B cell (primary cell): Measurements from ENCODE around the gene NTPCR. TPM values are rescaled to one million over a fixed set of nuclear protein-coding genes. Genes with fewer than 3 reads are reported as not detected.

ENCODE experiments used
- ATAC-seq: fragments of 200-7000 bp; cut with Tn5 transposase; one replicate; pipeline ENCODE4 v1.10.0; 2021; ENCODE audit warnings: low read depth, mild to moderate bottlenecking, moderate number of reproducible peaks, moderate library complexity
- CTCF ChIA-PET: fragments of 350-600 bp; sonication (Branson Sonifier 250); formaldehyde crosslinking; loops from one replicate; lab custom pipeline; 2021; ENCODE audit warnings: antibody characterized with exemption, inconsistent platforms; lab: Charles Lee
- POLR2A ChIA-PET: fragments of 350-600 bp; sonication (Branson Sonifier 250); formaldehyde crosslinking; loops from one replicate; lab custom pipeline; 2021; ENCODE audit warnings: antibody characterized with exemption; lab: Charles Lee
- DNase-seq: peaks from one replicate; pipeline ENCODE4 v3.0.0; 2013
- H2AFZ ChIP-seq: 2 replicates; pipeline ENCODE4 v1.6.1; 2012; ENCODE audit warnings: mild to moderate bottlenecking, low read depth, low read length; ENCODE audit not compliant: insufficient read depth, poor library complexity, severe bottlenecking
- H3K27ac ChIP-seq, 2 donors: 1 replicate in 1 of 2; 2 replicates in 1 of 2; pipeline ENCODE4 v1.5.1; 2012 to 2013; ENCODE audit warnings: low read length in 2 of 2, mild to moderate bottlenecking in 2 of 2, moderate library complexity in 1 of 2
- H3K27me3 ChIP-seq, 4 experiments: fragments of 200-600 bp in 1 of 4; sonication (generic) in 1 of 4; replicated peaks in 1 of 4; 1 replicate in 2 of 4; 2 replicates in 2 of 4; pipeline versions ENCODE4 v1.6.1 to v1.7.0; 2013 to 2016; ENCODE audit warnings: low read length in 3 of 4, mild to moderate bottlenecking in 2 of 4, mixed read lengths in 1 of 4, moderate library complexity in 1 of 4; ENCODE audit not compliant: insufficient read depth in 4 of 4, control insufficient read depth in 3 of 4; ENCODE audit errors: control extremely low read depth in 1 of 4
- H3K36me3 ChIP-seq, 2 experiments: replicated peaks in 1 of 2; 1 replicate in 1 of 2; 2 replicates in 1 of 2; pipeline versions ENCODE4 v1.6.1 to v1.7.1; 2013; ENCODE audit warnings: low read length in 1 of 2; ENCODE audit not compliant: insufficient read depth in 2 of 2, control insufficient read depth in 1 of 2; ENCODE audit errors: control extremely low read depth in 1 of 2, extremely low read depth in 1 of 2
- H3K4me1 ChIP-seq, 2 donors: fragments of 200-600 bp in 1 of 2; sonication (generic) in 1 of 2; 1 replicate in 1 of 2; 2 replicates in 1 of 2; pipeline versions ENCODE4 v1.5.1 to v1.6.1; 2013 to 2017; ENCODE audit warnings: low read length in 2 of 2; ENCODE audit not compliant: control insufficient read depth in 2 of 2, insufficient read depth in 2 of 2
- H3K4me2 ChIP-seq: replicated peaks from 2 replicates; pipeline ENCODE3; 2012; ENCODE audit warnings: mild to moderate bottlenecking, low read depth, low read length; ENCODE audit not compliant: poor library complexity, severe bottlenecking
- H3K4me3 ChIP-seq, 5 experiments: fragments of 200-600 bp in 1 of 5; sonication (generic) in 1 of 5; 1 replicate in 3 of 5; 2 replicates in 2 of 5; pipeline versions ENCODE4 v1.5.1 to v1.7.0; 2011 to 2016; ENCODE audit warnings: low read length in 4 of 5, mild to moderate bottlenecking in 4 of 5, low read depth in 2 of 5, control low read depth in 1 of 5, moderate library complexity in 1 of 5; ENCODE audit not compliant: insufficient read depth in 1 of 5; ENCODE audit errors: control extremely low read depth in 1 of 5, extremely low read depth in 1 of 5
- H3K79me2 ChIP-seq: fragments of 200-600 bp; sonication (generic); one replicate; pipeline ENCODE4 v1.6.0; 2016; ENCODE audit warnings: low read length; ENCODE audit not compliant: control insufficient read depth, insufficient read depth
- H3K9ac ChIP-seq: fragments of 200-600 bp; sonication (generic); 2 replicates; pipeline ENCODE4 v1.6.1; 2017; ENCODE audit warnings: mild to moderate bottlenecking, low read length, moderate library complexity
- H3K9me3 ChIP-seq, 3 donors: one replicate each; pipeline versions ENCODE4 v1.6.1 to v1.7.1; 2013; ENCODE audit warnings: low read length in 2 of 3; ENCODE audit not compliant: control insufficient read depth in 2 of 3, insufficient read depth in 1 of 3; ENCODE audit errors: control extremely low read depth in 1 of 3
- H4K20me1 ChIP-seq: 2 replicates; pipeline ENCODE4 v1.6.0; 2012; ENCODE audit warnings: mild to moderate bottlenecking, low read length; ENCODE audit not compliant: insufficient read depth, control insufficient read depth, poor library complexity, severe bottlenecking
- H3K27ac Mint-ChIP-seq: one replicate; pipeline ENCODE4 v1.8.0; 2021; ENCODE audit warnings: mixed read lengths
- H3K27me3 Mint-ChIP-seq: one replicate; pipeline ENCODE4 v1.8.0; 2021; ENCODE audit warnings: mixed read lengths
- H3K4me1 Mint-ChIP-seq: one replicate; pipeline ENCODE4 v1.8.0; 2021; ENCODE audit warnings: mixed read lengths
- H3K4me3 Mint-ChIP-seq: one replicate; pipeline ENCODE4 v1.8.0; 2021; ENCODE audit warnings: mixed read lengths
- H3K9me3 Mint-ChIP-seq: one replicate; pipeline ENCODE4 v1.8.0; 2022; ENCODE audit warnings: mixed read lengths; ENCODE audit not compliant: insufficient read depth
- EZH2 ChIP-seq: IDR thresholded peaks from 2 replicates; pipeline ENCODE4 v1.6.1; 2012; ENCODE audit warnings: borderline replicate concordance, low read depth, mild to moderate bottlenecking, moderate library complexity, low read length; ENCODE audit not compliant: insufficient read depth, poor library complexity, severe bottlenecking
- WGBS: methylation state at CpG from one replicate; pipeline ENCODE4 v1.1.5; 2013; ENCODE audit warnings: missing lambda C conversion rate; ENCODE audit not compliant: insufficient coverage; 5-methylcytosine and 5-hydroxymethylcytosine counted together
- intact Hi-C: fragments of 100-400 bp; cut with micrococcal nuclease; formaldehyde crosslinking; loops from one replicate; pipeline ENCODE4 v1.10.0; 2022
- polyA plus RNA-seq: library from polyadenylated mRNA; depleted of rRNA; stranded (reverse); fragments of >200 nt; gene quantifications from 2 replicates; pipeline ENCODE4 v1.2.3, GENCODE V29; 2012
- total RNA-seq, 2 donors: library from RNA; stranded (reverse); fragments of 120-200 nt in 1 of 2; gene quantifications; 1 replicate in 1 of 2; 2 replicates in 1 of 2; pipeline versions ENCODE4 v1.2.3 to v1.2.4, GENCODE V29; 2013 to 2022
- TF ChIP-seq, protein P1 (sequence below): fragments of 200-600 bp; IDR thresholded peaks from one replicate; pipeline ENCODE4 v1.8.0; 2022; ENCODE audit warnings: antibody characterized with exemption, mild to moderate bottlenecking

The NTPCR gene
- total and polyA plus RNA-seq, 2 donors (not counting 1 experiment from before 2014, with no cell fraction given), result 7.6 to 16.5 TPM

DNA sequence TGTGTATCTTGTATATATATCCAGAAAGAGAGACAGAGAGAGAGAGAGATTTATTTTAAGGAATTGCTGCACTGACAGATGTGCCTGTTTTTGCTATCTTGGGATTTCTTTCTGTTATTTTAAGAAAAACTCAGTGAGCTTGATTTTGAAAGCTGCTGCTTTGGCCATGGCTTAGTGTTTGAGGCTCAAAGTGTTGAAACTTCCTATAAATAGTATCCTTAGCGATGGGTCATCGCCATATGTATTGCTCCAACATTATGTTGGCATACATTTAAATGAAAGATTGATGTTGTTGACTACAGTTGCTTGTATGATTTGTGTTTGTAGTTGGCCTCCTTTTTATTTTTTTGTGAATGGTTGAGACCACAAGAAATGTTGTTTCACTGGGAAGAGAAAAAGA is 29.0 kb upstream of the NTPCR start:
- Mint-ChIP-seq H3K4me1 (no peaks in the 10 kb centered on the region), H3K9me3 (no peaks in the 10 kb centered on the region), H3K27me3 (peaks cover 12% of the 10 kb centered on the region), H3K4me3 (no peak overlapping the region), H3K27ac (no peak overlapping the region)
- Histone ChIP-seq H3K4me1 (no peaks in the 10 kb centered on the region), H3K36me3 (no peaks in the 10 kb centered on the region), H3K27me3 (no peaks in the 10 kb centered on the region), H2AFZ (no peak overlapping the region), H3K27ac (no peak overlapping the region), H3K4me3 (no peak overlapping the region), H3K9me3 (no peaks in the 10 kb centered on the region), H4K20me1 (no peaks in the 10 kb centered on the region), H3K4me2 (no peak overlapping the region), H3K79me2 (no peaks in the 10 kb centered on the region), H3K9ac (no peak overlapping the region)
- ChIA-PET POLR2A (interaction anchor here (0.7 kb wide), 1 partner anchor 574 kb away, joined by 3 read pairs; no protein-coding TSS in a partner anchor), CTCF (no interaction called here)
- ATAC-seq (no peak), DNase-seq (no peak)
- intact Hi-C loops, result no loop called here
- TF ChIP-seq EZH2, result no peak
- TF ChIP-seq, protein P1, sequence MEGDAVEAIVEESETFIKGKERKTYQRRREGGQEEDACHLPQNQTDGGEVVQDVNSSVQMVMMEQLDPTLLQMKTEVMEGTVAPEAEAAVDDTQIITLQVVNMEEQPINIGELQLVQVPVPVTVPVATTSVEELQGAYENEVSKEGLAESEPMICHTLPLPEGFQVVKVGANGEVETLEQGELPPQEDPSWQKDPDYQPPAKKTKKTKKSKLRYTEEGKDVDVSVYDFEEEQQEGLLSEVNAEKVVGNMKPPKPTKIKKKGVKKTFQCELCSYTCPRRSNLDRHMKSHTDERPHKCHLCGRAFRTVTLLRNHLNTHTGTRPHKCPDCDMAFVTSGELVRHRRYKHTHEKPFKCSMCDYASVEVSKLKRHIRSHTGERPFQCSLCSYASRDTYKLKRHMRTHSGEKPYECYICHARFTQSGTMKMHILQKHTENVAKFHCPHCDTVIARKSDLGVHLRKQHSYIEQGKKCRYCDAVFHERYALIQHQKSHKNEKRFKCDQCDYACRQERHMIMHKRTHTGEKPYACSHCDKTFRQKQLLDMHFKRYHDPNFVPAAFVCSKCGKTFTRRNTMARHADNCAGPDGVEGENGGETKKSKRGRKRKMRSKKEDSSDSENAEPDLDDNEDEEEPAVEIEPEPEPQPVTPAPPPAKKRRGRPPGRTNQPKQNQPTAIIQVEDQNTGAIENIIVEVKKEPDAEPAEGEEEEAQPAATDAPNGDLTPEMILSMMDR, result no peak
- no CpG with 5 or more reads among the region's 2 CpGs for WGBS

DNA sequence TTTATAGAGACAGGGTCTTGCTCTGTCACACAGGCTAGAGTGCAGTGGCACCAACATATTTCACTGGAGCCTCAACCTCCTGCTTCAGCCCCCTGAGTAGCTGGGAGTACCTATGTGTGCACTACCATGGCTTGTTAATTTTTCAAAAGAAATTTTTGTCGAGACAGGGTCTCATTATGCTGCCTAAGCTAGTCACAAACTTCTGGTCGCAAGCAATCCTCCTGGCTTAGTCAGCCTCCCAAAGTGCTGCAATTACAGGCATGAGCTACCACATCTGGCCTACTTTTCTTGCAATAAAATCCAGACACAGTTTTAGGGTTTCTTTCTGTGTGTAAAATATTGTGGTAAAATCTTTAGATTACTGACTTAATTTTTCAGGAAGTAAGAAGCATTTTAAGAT is 27.9 kb upstream of the NTPCR start:
- ChIA-PET CTCF (no interaction called here), POLR2A (no interaction called here)
- H3K9ac ChIP-seq, result no peak overlapping the region
- H3K36me3 ChIP-seq, result no peaks in the 10 kb centered on the region
- H3K4me2 ChIP-seq, result no peak overlapping the region
- H4K20me1 ChIP-seq, result no peaks in the 10 kb centered on the region
- intact Hi-C loops, result no loop called here
- Mint-ChIP-seq H3K4me1 (no peaks in the 10 kb centered on the region), H3K9me3 (no peaks in the 10 kb centered on the region), H3K4me3 (no peak overlapping the region), H3K27ac (no peak overlapping the region), H3K27me3 (peaks cover 10% of the 10 kb centered on the region)
- H3K27ac ChIP-seq, result no peak overlapping the region
- TF ChIP-seq EZH2, result no peak
- TF ChIP-seq, protein P1, result no peak
- WGBS, result 100% methylated on average over 2 of the region's 2 CpGs
- ATAC-seq (no peak), DNase-seq (no peak)
- H3K9me3 ChIP-seq, result no peaks in the 10 kb centered on the region
- H2AFZ ChIP-seq, result no peak overlapping the region
- no peaks in the 10 kb centered on the region for H3K27me3 ChIP-seq
- H3K79me2 ChIP-seq, result no peaks in the 10 kb centered on the region
- H3K4me3 ChIP-seq, result no peak overlapping the region
- no peaks in the 10 kb centered on the region for H3K4me1 ChIP-seq
